GM21737 (cell line): ENCODE data around the gene RPL38.

Source experiments
- ATAC-seq: cut with Tn5 transposase; IDR thresholded peaks from one replicate; pipeline ENCODE4 v1.9.1; 2021; ENCODE audit warnings: mild to moderate bottlenecking, moderate library complexity; ENCODE audit not compliant: unreplicated experiment

Gene RPL38

DNA sequence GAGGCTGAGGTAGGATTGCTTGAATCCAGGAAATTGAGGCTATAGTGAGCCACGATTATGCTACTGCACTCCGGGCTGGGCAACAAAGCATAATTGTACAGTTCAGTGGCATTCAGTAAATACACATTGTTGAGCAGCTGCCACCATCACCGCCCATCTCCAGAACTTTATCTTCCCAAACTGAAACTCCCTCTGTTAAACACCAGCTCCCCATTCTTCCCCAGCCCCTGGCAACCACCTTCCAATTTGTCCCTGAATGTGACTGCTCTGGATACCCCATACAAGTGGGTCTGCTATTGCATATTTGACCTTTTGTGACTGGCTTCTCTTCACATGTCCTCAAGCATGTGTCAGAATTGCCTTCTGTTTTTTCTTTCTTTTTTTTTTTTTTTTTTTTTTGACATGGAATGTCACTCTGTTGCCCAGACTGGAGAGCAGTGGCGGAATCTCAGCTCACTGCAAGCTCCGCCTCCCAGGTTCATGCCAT is 2.9 kb downstream of the RPL38 start:
- ATAC-seq, result no peak

DNA sequence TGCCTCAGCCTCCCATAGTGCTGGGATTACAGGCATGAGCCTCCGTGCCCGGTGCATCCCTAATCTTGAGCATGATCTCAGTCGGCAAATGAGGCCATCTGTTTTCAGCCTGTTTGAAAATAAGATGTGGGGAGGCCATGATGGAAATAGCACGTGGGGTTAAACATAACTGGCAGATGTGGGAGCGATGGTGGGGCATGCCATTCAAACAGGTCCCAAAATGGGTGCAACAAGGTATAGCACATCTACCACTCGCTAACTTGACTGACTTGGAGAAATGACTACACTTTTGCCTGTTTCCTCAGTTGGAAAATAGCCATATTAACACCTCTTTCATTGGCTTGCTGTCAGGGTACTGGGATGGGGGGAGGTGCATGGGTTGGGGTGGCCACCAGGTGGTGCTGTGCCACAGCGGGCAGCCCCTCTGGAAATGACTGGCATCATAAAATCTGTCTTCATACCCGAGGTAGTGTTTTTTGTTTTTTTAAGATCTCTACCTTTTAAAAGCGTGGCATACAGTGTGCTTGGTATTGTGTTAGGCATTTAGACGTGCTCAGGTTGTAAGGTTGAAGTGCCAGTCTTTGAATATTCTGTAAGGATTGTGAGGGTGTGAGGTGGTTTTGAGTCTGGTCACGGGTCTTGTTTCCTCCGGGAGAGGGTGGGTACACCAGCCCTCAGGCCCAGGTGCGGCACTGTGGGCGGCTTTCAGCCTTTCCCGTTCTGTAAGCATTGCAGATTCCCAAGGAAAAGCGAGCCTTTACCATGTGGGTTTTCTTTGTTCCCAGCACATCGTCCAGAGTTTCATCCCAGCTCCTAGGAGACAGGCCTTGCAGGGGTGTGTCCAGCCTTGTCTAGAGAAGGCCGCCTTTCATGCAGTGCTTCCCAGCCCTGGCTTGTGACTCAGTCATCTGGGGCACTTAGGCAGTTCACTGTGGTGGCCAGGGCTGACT is 7.0 kb downstream of the RPL38 start:
- no peak for ATAC-seq

DNA sequence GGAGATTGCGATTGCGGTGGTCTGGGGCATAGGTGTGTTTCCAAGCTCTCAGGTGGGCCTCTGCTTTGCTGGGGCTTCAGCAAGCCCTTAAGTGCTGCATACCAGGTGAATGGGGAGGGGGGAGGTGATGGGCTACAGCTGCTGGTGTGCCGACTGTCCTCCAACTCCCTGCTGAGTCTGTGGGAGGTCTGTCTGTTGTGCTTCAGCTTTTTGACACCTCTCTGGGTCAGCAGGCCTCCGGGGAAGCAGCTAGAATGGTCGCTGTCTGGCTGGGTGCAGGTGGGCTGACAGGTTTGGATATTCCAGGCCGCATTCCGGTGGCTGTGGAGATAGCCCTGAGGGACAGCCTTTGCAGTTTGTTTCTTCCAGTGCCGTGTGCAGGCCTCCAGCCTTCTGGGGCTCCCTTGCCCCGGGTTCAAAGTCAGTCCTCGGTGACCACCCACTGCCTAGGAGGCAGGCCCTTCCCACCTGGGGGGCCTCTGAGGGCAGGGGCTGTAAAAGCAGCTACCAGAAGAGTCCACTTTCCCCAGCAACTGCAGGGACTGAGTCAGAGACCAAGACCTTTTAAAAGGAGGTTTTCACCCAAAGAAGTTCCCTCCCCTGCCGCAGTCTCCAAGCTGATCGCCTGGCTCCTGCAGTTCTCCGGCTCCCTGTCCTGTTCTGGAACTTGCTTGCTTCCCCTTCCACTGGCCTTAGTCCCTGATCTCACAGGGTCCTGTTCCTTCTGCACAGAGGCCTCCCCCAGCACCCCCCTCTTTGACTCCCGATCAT is 7.8 kb downstream of the RPL38 start:
- no peak for ATAC-seq

DNA sequence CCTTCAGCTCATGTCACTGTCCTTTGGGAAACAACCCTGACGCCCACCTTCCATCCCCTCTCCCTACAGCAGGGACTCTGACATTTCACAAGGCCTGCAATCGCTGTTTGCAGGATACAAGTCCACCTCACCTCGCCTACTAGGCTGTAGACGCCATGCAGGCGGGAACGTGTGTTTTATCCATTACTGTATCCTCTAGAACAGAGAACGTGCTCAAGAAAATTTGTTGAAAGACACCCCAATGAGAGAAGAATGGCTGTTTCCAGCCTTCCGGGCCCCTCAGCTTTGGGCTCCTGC is 8.4 kb downstream of the RPL38 start:
- ATAC-seq, result no peak

DNA sequence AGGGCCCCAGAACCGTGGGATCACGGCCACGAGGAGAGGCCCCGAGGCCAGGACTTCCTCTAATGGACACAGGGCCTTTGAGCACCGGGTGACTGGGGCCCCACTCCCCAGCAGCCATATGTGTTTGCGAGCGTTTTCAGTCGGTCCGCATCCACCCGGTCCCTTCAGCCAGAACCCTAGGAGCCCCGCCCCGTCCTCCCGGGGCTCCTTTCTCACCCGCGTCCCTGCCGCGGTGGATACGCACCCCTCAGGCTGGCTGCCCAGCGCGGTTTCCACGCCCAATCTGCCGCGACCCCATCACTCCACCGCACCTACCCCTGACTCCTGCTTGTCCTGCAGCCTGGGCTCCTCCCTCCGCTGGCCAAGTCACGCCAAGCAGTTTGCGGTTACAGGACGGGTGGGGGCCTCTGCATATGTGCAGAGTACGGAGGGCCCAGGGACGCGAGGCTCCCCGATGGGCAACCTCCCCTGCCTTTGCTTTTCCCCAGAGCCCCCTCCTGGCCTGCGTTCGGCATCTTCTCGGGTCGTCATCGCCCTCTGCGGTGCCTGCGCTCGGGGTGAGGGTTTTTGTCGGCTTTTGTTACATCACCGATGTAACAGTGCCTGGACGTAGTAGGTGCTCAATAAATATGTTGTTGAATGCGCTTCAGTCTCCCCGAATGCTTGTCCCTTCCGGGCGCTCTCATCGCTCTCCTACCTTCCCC is 8.9 kb downstream of the RPL38 start:
- no peak for ATAC-seq

DNA sequence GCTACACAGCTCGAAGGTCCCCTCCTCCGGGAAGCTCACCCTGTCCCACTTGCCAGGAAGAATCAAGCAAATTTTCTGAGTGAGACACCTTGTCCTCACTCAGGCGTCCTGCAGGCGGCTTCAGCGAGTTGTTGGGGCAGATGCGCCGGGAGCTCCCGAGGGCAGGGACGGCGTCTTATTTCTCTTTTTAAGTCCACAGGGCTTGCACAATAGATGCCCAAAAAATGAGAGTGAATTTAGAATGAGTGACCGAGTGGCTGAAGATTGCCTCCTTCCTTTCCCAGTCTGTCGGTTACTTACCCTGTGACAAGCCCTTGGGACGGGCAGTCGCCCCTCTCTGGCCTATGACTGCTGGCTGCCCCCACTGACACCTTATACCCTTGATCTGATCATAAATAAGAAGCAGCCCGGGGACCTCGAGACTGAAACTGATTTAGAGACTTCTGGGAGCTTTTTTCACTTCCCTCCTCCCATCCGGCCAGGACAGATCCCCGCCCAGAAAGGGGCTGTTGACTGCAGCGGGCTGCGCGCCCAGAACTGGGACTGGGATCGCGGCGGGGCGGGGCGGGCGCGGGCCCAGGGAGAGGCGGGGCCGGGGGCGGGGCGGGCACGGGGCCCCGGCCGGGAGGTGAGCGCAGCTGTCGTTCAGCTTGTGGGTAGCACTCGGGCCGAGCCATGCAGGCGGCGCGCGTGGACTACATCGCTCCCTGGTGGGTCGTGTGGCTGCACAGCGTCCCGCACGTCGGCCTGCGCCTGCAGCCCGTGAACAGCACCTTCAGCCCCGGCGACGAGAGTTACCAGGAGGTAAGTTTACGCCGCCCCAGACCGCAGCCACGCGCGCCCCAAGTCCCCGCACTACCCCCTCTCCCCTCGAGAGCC is 9.7 kb downstream of the RPL38 start, which contains the start of gene TTYH2:
TSS of gene TTYH2 (plus strand) at position 659 of the 879 bp plus-strand sequence. CDS start at position 676, 17 bp downstream.
- ATAC-seq, result peak; percentile 53

DNA sequence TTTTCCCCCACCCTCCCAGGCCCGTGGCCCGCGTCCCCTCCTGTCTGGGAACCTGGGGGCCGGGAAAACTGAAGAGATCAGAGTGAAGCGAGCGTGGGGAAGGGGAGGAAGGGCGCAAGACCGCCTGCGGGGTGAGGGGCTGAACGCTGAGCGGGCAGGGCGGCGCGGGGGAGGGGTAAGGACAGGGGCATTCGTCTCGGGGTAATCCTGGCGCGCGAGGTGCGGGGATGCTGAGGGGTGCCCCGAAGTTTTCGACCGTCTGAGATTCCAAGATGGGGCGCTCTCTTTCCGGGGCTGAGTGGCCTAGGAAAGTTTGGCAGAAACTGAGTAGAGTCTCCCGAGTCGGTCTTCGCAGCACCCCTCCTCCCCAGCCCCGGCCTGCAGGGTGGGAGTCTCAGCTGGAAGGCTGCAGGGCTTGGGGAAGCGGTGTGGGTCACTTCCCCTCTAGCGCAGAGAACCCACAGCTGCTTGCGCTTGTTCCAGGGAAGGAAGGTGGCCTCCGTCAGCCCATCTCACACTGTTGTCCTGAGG is 10.4 kb downstream of the RPL38 start:
- no peak for ATAC-seq

DNA sequence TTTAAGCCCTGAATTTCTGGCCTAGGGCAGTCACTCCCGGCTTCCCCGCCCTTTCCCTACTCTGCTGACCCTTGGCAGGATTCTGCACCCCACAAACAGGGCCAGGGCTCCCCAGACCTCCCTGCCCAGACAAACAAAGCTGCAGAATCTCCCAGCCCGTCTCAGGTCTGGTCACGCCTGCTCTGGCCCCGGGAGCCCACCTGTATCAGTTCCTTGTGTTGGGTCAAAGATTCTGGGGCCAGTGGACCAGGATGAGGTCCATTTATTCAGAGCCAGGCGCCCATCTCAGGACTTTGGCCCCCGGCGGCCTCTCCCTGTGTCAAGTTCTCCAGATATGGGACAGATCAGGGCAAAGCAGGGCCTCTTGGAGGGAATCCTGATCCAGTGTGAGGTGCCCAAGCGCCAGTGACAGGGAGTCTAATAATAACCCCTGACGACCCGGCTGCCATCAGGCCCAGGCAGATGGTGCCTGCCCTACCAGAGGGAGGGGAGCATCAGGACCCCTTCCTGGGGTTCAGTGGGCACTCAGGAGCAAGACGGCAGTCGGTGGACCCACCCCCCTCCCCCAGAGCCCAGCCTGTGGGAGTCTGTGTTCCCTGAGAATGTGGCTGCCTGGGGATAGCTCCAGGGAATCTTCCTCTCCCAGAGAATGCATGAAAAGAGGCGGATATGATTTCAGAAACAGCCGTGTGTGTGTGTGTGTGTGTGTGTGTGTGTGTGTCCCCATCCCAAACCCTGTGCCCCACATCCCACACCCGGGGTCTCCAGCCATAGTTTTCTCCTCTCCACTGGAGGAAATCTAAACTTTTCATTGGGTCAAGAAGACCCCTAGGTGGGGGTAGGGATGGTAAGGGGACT is 11.2 kb downstream of the RPL38 start:
- ATAC-seq, result no peak

DNA sequence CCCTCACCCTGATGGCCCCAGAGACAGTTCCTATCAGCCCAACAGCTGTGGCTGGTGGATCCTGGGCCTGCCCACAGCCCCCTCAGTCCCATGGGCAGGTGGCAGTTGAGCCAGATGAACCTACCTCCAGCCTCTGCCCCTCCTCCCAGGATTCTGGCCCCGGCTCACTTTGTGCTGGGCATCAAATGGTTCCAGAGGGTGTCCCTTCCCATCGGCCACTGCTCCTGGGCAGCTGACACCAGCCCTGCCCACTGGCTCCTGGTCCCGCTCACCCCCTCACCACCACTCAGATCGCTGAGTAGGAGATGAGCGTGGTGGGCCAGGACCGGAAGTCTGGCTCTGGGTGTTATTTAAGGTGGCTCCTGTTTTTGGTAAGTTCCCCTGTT is 11.9 kb downstream of the RPL38 start:
- ATAC-seq, result no peak

DNA sequence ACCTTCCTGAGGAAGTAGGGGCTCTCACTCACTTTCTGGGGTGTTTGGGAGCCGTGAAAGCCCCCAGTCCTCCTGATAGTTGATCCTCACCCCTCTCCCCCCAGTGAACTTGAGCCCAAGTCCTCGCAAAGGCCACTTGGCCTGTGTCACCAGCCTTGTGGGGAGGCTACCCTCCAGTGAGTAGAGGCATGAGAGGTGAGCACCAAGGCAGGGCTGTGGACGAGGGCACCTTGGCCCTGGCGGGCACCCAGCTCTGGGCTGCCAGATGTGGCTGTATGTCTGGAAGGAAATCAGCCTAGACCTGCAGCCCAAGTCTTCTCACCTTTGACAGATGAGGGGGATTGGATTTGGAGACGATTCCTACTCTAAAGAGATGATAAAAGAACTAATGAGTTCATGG is 13.0 kb downstream of the RPL38 start:
- no peak for ATAC-seq

DNA sequence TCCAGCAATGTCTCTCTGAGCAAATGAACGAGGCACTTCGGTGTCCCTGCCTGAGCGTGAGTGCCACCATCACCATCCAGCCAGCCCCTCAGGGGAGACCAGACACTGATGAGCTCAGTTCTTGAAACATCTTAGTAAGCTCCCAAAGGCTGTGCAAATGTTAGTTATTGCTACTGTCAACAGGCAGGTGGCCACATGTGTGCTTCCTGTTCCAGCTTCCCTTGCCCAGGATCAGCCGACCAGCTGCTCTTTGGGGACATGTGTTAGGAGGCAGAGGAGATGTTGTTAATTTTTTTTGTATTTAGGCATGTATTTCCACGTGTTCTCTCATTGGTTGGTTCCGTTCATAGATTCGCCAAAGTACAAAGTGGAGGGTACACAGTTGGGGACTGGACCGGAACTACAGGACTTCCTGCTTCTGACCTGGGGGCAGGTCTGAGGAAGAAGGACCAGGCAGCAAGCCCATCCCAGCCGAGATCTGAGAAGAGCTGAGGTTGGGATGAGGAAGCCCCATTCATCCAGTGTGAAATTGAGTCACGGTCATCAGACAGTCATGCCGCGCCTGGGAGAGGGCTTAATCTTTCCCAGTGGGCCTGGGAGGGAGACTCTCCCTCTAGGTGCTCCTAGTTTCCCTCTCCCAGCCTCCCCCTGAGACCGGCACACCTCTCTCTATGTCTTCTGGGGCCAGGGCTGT is 13.7 kb downstream of the RPL38 start:
- ATAC-seq, result no peak

DNA sequence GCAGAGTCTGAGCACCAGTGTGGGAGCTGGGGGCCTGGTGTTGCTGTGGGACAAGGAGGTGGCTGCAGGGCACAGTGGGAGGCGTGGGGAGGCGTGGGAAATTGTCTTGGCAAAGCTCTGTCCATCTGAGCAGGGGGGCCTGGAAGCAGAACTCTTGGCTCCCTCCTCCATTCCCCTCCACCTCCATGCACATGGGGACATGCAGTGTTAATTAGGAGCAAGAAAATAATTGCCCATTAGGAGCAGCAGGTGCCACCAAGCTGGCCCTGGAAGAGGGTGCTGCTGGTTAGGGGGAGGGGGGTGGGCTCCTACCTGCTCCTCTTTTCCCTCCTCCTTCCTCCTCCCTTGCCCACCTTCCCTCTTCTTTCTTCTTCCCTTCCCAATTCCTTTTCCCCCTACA is 14.4 kb downstream of the RPL38 start:
- no peak for ATAC-seq

DNA sequence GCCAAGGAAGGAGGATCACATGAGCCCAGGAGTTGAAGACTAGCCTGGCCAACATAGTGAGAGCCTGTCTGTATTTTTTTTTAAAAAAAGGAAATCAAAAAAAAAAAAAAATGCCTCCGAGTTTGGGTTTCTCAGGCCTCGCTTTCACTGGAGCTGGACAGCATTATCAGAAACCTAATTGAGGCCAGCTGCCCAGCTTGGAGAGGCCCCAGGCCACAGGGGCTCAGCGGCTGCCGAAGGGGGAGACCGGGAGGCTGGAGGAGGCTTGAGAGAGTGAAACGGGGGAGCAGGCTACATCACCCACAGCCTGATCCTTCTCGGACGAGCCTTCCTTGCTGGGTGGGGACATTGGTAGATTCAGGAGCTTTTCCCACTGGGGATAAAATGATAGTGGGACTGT is 15.0 kb downstream of the RPL38 start:
- ATAC-seq, result no peak

DNA sequence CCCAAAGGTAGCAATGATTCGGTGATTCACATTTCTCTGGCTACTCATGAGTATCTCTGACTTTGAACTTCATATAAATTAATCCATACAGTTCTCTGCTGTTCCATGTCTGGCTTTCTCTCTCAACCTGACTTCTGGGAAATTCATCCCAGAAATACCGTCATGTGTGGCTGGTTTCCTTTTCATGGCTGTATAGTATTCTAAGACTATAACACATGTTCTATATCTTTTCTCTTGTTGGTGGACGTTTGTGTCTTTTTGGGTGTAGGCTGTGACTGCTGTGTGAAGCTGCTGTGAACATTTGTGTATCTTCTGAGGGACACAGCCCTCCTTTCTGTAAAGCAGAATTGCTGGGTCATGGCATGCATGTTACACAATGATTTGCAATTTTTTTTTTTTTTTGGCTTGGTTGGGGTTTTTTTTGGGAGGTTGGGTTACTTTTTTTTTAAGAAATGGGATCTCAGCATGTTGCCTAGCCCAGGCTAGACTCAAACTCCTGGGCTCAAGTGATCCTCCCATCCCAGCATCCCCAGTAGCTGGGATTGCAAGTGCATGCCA is 16.2 kb downstream of the RPL38 start:
- ATAC-seq, result no peak

DNA sequence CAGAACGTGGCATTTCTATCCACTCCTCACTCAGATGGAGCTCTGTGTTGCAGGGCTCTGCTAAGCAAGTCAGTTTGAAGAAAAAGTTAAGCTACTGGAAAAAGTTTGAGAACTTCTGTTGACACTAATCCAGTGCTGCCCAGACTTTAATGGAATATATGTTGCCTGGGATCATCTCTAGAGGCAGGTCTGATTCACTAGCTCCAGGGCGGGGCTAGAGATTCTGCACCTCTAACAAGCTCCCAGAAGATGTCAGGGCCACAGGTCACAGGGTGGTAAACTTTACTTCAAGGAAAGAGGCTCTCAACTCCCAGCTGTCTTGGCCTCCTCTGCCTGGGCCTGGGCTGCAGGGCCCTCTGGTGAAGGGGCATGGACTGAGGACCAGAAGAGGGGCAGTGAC is 16.7 kb downstream of the RPL38 start:
- ATAC-seq, result no peak

DNA sequence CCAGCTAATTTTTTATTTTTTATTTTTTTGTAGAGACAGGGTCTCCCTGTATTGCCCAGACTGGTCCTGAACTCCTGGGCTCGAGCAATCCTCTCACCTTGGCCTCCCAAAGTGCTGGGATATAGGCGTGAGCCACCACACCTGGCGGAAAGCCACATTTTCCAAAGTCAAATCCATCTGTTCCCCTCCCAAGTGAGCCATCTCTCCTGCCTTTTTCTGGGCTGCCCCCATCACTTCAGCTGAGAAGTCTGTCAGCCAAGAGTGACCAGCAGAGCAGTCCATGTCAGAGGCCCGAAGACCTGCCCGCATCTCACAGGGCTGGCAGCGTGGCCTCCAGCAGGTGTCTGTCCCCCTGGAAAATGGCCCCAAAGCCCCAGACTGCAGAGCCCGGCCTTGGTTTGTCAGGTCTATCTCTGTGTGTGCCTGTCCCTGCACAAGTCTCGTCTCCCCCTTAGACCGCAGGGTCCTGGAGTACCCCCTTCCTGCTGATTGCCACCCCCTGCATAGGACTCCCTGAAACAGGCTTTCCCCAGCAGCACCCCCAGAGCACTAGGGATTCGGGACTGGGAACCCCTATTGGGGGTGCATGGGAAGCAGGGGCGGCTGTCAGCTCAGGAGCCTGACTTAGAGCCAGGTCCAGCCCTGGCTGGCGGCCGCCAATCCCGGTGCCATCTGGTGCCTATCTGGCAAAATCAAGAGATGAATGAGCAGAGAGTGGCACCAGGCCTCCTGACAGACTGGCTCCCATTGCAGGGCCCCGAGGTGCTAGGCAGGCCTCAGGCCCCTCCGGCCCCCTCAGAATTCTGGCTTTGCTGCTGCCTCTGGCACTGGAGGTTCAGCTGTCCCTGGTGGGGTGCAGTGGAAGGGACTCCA is 17.7 kb downstream of the RPL38 start:
- no peak for ATAC-seq

DNA sequence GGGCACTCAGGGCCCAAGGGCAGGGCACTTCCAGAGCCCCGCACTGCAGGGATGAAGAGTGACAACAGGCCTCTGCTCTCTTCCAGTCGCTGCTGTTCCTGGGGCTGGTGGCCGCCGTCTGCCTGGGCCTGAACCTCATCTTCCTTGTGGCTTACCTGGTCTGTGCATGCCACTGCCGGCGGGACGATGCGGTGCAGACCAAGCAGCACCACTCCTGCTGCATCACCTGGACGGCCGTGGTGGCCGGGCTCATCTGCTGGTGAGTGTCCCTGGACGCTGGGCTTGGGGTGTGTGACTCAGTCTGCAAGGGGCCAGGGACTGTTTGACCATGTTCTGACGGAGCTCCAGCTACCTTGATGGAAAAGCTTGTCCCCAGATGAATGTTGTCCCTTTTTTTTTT is 18.9 kb downstream of the RPL38 start:
- no peak for ATAC-seq
